GM19395 (cell line): ENCODE results near the gene FN3KRP.

Experiments
- ATAC-seq: cut with Tn5 transposase; IDR thresholded peaks from one replicate; pipeline ENCODE4 v1.9.1; 2021; ENCODE audit warnings: mild to moderate bottlenecking, moderate library complexity; ENCODE audit not compliant: unreplicated experiment

Gene FN3KRP

GRCh38 chr17:82775001-82775823 is 58.7 kb downstream of the FN3KRP start:
- ATAC-seq: no peak

GRCh38 chr17:82776454-82776853 is 59.9 kb downstream of the FN3KRP start:
- no peak for ATAC-seq
